Measurements from ENCODE around the gene C15orf62.

DNA sequence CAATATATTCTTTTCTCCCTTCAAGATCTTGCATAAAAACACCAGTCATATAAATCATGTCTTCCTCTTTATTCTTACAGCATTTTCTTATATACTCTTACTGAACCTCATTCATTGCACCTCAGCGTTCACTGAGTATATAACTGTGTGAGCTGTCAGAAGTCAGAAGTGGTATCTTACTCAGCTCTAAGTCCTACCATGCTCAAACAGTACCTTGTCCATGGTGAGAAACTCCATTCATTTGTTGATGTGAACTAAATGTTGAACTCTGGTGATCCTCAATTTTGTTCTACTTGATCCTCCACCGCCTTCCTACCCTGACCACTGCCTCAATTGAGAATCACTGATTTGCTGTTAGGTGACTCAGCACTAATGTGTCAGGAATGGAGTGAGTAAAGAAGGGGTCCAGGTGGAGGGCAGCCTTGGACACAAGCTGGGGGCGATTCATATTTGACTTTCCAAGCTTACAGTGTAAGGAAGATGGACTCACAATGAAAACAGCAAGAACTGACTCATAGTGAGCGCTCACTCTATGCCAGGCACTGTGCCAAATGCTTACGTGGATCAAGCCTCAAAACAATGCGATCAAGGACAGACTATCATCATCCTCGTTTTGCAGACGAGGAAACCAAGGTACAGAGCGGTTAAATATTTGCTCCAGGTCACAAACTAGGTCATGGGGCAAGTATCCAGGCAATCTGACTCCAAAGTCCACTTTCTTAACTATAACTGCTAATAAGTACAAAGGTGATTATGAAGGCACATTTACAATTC lies 23.6 kb downstream of the C15orf62 start:
- TF ChIP-seq, protein P1, sequence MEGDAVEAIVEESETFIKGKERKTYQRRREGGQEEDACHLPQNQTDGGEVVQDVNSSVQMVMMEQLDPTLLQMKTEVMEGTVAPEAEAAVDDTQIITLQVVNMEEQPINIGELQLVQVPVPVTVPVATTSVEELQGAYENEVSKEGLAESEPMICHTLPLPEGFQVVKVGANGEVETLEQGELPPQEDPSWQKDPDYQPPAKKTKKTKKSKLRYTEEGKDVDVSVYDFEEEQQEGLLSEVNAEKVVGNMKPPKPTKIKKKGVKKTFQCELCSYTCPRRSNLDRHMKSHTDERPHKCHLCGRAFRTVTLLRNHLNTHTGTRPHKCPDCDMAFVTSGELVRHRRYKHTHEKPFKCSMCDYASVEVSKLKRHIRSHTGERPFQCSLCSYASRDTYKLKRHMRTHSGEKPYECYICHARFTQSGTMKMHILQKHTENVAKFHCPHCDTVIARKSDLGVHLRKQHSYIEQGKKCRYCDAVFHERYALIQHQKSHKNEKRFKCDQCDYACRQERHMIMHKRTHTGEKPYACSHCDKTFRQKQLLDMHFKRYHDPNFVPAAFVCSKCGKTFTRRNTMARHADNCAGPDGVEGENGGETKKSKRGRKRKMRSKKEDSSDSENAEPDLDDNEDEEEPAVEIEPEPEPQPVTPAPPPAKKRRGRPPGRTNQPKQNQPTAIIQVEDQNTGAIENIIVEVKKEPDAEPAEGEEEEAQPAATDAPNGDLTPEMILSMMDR (IDR thresholded peaks at IDR 0.05) = no peak
- TF ChIP-seq POLR2A (IDR thresholded peaks at IDR 0.05) = no peak

All from thyroid gland (tissue), 4 donors.